H9 (cell line): Measurements from ENCODE around the gene LPCAT4. TPM values are rescaled to one million over a fixed set of nuclear protein-coding genes. Genes with fewer than 3 reads are reported as not detected.
"Not testable (repeated sequence)": the region's sequence is repeated elsewhere in the genome, so short reads cannot be mapped to it uniquely, and the experiment has no call there.

Experiments
- DNase-seq: peaks from one replicate; pipeline ENCODE4 v3.0.0-alpha.2; 2017
- H2AFZ ChIP-seq: one replicate; pipeline ENCODE4 v1.6.1; 2013; ENCODE audit warnings: mild to moderate bottlenecking, low read length, control low read depth, moderate library complexity
- H2AK5ac ChIP-seq: 2 replicates; pipeline ENCODE4 v1.6.1; 2013; ENCODE audit warnings: low read length, control low read depth, mixed read lengths; ENCODE audit not compliant: insufficient read length
- H2BK120ac ChIP-seq: one replicate; pipeline ENCODE4 v1.6.1; 2013; ENCODE audit warnings: low read depth, mild to moderate bottlenecking, low read length, control low read depth, inconsistent platforms; ENCODE audit not compliant: poor library complexity, severe bottlenecking
- H2BK12ac ChIP-seq: 2 replicates; pipeline ENCODE4 v1.6.1; 2013; ENCODE audit warnings: low read length, control low read depth, mixed read lengths, low read depth; ENCODE audit not compliant: insufficient read length
- H2BK15ac ChIP-seq: 2 replicates; pipeline ENCODE4 v1.6.1; 2013; ENCODE audit warnings: low read depth, low read length, control low read depth
- H2BK20ac ChIP-seq: one replicate; pipeline ENCODE4 v1.6.1; 2013; ENCODE audit warnings: low read depth, mild to moderate bottlenecking, low read length, control low read depth, inconsistent platforms; ENCODE audit not compliant: poor library complexity, severe bottlenecking
- H2BK5ac ChIP-seq: 2 replicates; pipeline ENCODE4 v1.6.1; 2013; ENCODE audit warnings: low read length, control low read depth, mixed read lengths; ENCODE audit not compliant: insufficient read length
- H3K14ac ChIP-seq: 2 replicates; pipeline ENCODE4 v1.6.1; 2013; ENCODE audit warnings: low read length, control low read depth; ENCODE audit not compliant: insufficient read depth
- H3K18ac ChIP-seq: 2 replicates; pipeline ENCODE4 v1.6.1; 2013; ENCODE audit warnings: low read depth, mild to moderate bottlenecking, mixed read lengths, low read length, control low read depth; ENCODE audit not compliant: insufficient read length
- H3K23ac ChIP-seq: 2 replicates; pipeline ENCODE4 v1.6.1; 2013; ENCODE audit warnings: low read length, control low read depth, mixed read lengths, low read depth; ENCODE audit not compliant: insufficient read length
- H3K23me2 ChIP-seq: 2 replicates; pipeline ENCODE4 v1.6.1; 2013; ENCODE audit warnings: low read depth, mild to moderate bottlenecking, mixed read lengths, low read length, control low read depth; ENCODE audit not compliant: insufficient read length, poor library complexity, severe bottlenecking
- H3K27ac ChIP-seq: 2 replicates; pipeline ENCODE4 v1.5.1; 2013; ENCODE audit warnings: low read length, control low read depth, mixed read lengths, low read depth; ENCODE audit not compliant: insufficient read length
- H3K27me3 ChIP-seq: 2 replicates; pipeline ENCODE4 v1.6.1; 2013; ENCODE audit warnings: low read length, control low read depth, inconsistent platforms; ENCODE audit not compliant: insufficient read depth
- H3K4ac ChIP-seq: 2 replicates; pipeline ENCODE4 v1.6.1; 2013; ENCODE audit warnings: low read depth, mild to moderate bottlenecking, control low read depth, inconsistent platforms, low read length, moderate library complexity
- H3K4me1 ChIP-seq: 2 replicates; pipeline ENCODE4 v1.6.1; 2013; ENCODE audit warnings: low read length, control low read depth, inconsistent platforms; ENCODE audit not compliant: insufficient read depth
- H3K4me2 ChIP-seq: 2 replicates; pipeline ENCODE4 v1.6.1; 2013; ENCODE audit warnings: low read length, control low read depth, mixed read lengths; ENCODE audit not compliant: insufficient read length, insufficient read depth
- H3K56ac ChIP-seq: 2 replicates; pipeline ENCODE4 v1.6.1; 2013; ENCODE audit warnings: low read depth, mild to moderate bottlenecking, mixed read lengths, low read length, control low read depth; ENCODE audit not compliant: insufficient read length
- H3K79me1 ChIP-seq: 2 replicates; pipeline ENCODE4 v1.6.1; 2013; ENCODE audit warnings: low read depth, mild to moderate bottlenecking, moderate library complexity, low read length, control low read depth, inconsistent platforms; ENCODE audit not compliant: insufficient read depth, poor library complexity, severe bottlenecking
- H3K79me2 ChIP-seq: 2 replicates; pipeline ENCODE4 v1.6.1; 2013; ENCODE audit warnings: low read length, control low read depth, inconsistent platforms; ENCODE audit not compliant: insufficient read depth
- H3K9ac ChIP-seq: 2 replicates; pipeline ENCODE4 v1.6.1; 2013; ENCODE audit warnings: low read length, control low read depth, mixed read lengths; ENCODE audit not compliant: insufficient read length; ENCODE audit errors: extremely low read depth
- H3K9me3 ChIP-seq: one replicate; pipeline ENCODE4 v1.6.1; 2013; ENCODE audit warnings: low read depth, low read length, inconsistent platforms; ENCODE audit not compliant: control insufficient read depth
- H3T11ph ChIP-seq: one replicate; pipeline ENCODE4 v1.6.1; 2013; ENCODE audit warnings: mild to moderate bottlenecking, low read length, control low read depth, inconsistent platforms
- H4K20me1 ChIP-seq: one replicate; pipeline ENCODE4 v1.6.1; 2013; ENCODE audit not compliant: control insufficient read depth, insufficient read length, insufficient read depth
- H4K5ac ChIP-seq: 2 replicates; pipeline ENCODE4 v1.6.1; 2013; ENCODE audit warnings: low read depth, mild to moderate bottlenecking, mixed read lengths, low read length, control low read depth; ENCODE audit not compliant: insufficient read length
- H4K8ac ChIP-seq: replicated peaks from 2 replicates; pipeline ENCODE4 v1.6.1; 2013; ENCODE audit warnings: low read length, control low read depth, mixed read lengths, low read depth; ENCODE audit not compliant: insufficient read length
- H4K91ac ChIP-seq: 2 replicates; pipeline ENCODE4 v1.6.1; 2013; ENCODE audit warnings: low read depth, mild to moderate bottlenecking, moderate library complexity, mixed read lengths, low read length, control low read depth; ENCODE audit not compliant: insufficient read length
- H3K27ac Mint-ChIP-seq, 3 experiments: 2 replicates in 2 of 3; 3 replicates in 1 of 3; pipeline ENCODE4 v1.8.0; 2020 to 2021; ENCODE audit warnings: mixed read lengths in 3 of 3, mild to moderate bottlenecking in 1 of 3, moderate library complexity in 1 of 3
- H3K27me3 Mint-ChIP-seq: 2 replicates; pipeline ENCODE4 v1.8.0; 2021; ENCODE audit warnings: low read depth, mild to moderate bottlenecking, moderate library complexity, mixed read lengths
- H3K36me3 Mint-ChIP-seq, 3 experiments: 2 replicates in 2 of 3; 3 replicates in 1 of 3; pipeline ENCODE4 v1.8.0; 2020 to 2021; ENCODE audit warnings: low read depth in 3 of 3, mixed read lengths in 3 of 3; ENCODE audit not compliant: insufficient read depth in 1 of 3
- H3K4me1 Mint-ChIP-seq, 2 experiments: 2 replicates each; pipeline ENCODE4 v1.8.0; 2020; ENCODE audit warnings: mixed read lengths in 2 of 2
- H3K4me3 Mint-ChIP-seq, 2 experiments: 2 replicates in 1 of 2; 3 replicates in 1 of 2; pipeline ENCODE4 v1.8.0; 2020 to 2021; ENCODE audit warnings: mild to moderate bottlenecking in 2 of 2, mixed read lengths in 2 of 2, moderate library complexity in 1 of 2
- H3K9me3 Mint-ChIP-seq, 2 experiments: 2 replicates in 1 of 2; 3 replicates in 1 of 2; pipeline ENCODE4 v1.8.0; 2020; ENCODE audit warnings: mild to moderate bottlenecking in 2 of 2, mixed read lengths in 2 of 2, moderate library complexity in 1 of 2
- WGBS: extraction: QIAGEN DNeasy Blood & Tissue Kit; methylation state at CpG from one replicate; pipeline ENCODE4 v1.1.7; 2013; ENCODE audit warnings: missing lambda C conversion rate, low lambda C conversion rate, mixed read lengths; ENCODE audit not compliant: insufficient read length; ENCODE audit errors: extremely low coverage; 5-methylcytosine and 5-hydroxymethylcytosine counted together
- total RNA-seq: library from RNA; stranded (reverse); gene quantifications from 2 replicates; pipeline ENCODE4 v1.2.1, GENCODE V29; 2021

Gene LPCAT4
- total RNA-seq, 1 experiment from 2014 or later = 71.1 TPM

- not testable (repeated sequence) for H3K4me1 Mint-ChIP-seq, H4K20me1 ChIP-seq, H2BK5ac ChIP-seq, H2BK120ac ChIP-seq, H3T11ph ChIP-seq, H3K9me3 Mint-ChIP-seq, H3K27me3 ChIP-seq, H3K4me1 ChIP-seq, H3K27ac Mint-ChIP-seq, H4K91ac ChIP-seq, H4K8ac ChIP-seq, H3K56ac ChIP-seq, H3K79me1 ChIP-seq, H3K4ac ChIP-seq, H3K4me2 ChIP-seq, H3K23me2 ChIP-seq, DNase-seq, H3K9ac ChIP-seq, H2AK5ac ChIP-seq, H3K27me3 Mint-ChIP-seq, H3K9me3 ChIP-seq, H3K18ac ChIP-seq, H2BK12ac ChIP-seq, H3K14ac ChIP-seq, H2BK15ac ChIP-seq, H3K27ac ChIP-seq, H2AFZ ChIP-seq, H3K4me3 Mint-ChIP-seq, H2BK20ac ChIP-seq, H4K5ac ChIP-seq, H3K79me2 ChIP-seq, H3K23ac ChIP-seq, H3K36me3 Mint-ChIP-seq
- WGBS = no CpG with 5 or more reads among the region's 10 CpGs
Measured at GRCh38 chr15:34408973-34409372, 42.0 kb upstream of the LPCAT4 start.

GRCh38 chr15:34403899-34404298 is 36.9 kb upstream of the LPCAT4 start:
- not testable (repeated sequence) for H2BK12ac ChIP-seq, H3K9me3 Mint-ChIP-seq, H3K27me3 ChIP-seq, H3T11ph ChIP-seq, H3K23ac ChIP-seq, H3K4me1 Mint-ChIP-seq, H3K4me3 Mint-ChIP-seq, H3K4ac ChIP-seq, H2BK20ac ChIP-seq, H3K79me1 ChIP-seq, H3K18ac ChIP-seq, H3K27ac Mint-ChIP-seq, H3K56ac ChIP-seq, H2AFZ ChIP-seq, H4K5ac ChIP-seq, H2BK15ac ChIP-seq, H3K36me3 Mint-ChIP-seq, H2AK5ac ChIP-seq, H4K91ac ChIP-seq, H3K14ac ChIP-seq, H2BK120ac ChIP-seq, H3K79me2 ChIP-seq, H3K9me3 ChIP-seq, H4K8ac ChIP-seq, H3K4me2 ChIP-seq, H3K4me1 ChIP-seq, H3K23me2 ChIP-seq, H3K27ac ChIP-seq, H3K9ac ChIP-seq, H4K20me1 ChIP-seq, H2BK5ac ChIP-seq, DNase-seq, H3K27me3 Mint-ChIP-seq
- no CpG with 5 or more reads among the region's 3 CpGs for WGBS
